Keratinocyte (primary cell): Measurements from ENCODE around the gene F10. TPM values are rescaled to one million over a fixed set of nuclear protein-coding genes. Genes with fewer than 3 reads are reported as not detected.

Experiments
- DNase-seq: peaks from one replicate; pipeline ENCODE4 v3.0.0-alpha.2; 2011; ENCODE audit warnings: low read depth, missing footprints, low spot score
- FAIRE-seq: peaks from 2 replicates; lab custom pipeline; 2011; peaks lifted over from hg19 to GRCh38; lab: Jason Lieb, UNC
- H2AFZ ChIP-seq: 2 replicates; pipeline ENCODE4 v1.6.0; 2012; ENCODE audit warnings: low read length, control low read depth, inconsistent platforms; ENCODE audit not compliant: control insufficient read depth
- H3K27ac ChIP-seq: 2 replicates; pipeline ENCODE4 v1.5.1; 2011; ENCODE audit warnings: low read length; ENCODE audit not compliant: control insufficient read depth, insufficient read depth
- H3K27me3 ChIP-seq: 3 replicates; pipeline ENCODE4 v1.6.0; 2011; ENCODE audit warnings: low read length; ENCODE audit not compliant: control insufficient read depth, insufficient read depth; ENCODE audit errors: extremely low read depth
- H3K36me3 ChIP-seq, 2 experiments: 2 replicates in 1 of 2; 3 replicates in 1 of 2; pipeline ENCODE4 v1.5.1; 2011; ENCODE audit warnings: low read length in 2 of 2, mild to moderate bottlenecking in 1 of 2; ENCODE audit not compliant: control insufficient read depth in 2 of 2, insufficient read depth in 2 of 2; ENCODE audit errors: extremely low read depth in 1 of 2
- H3K4me1 ChIP-seq: 3 replicates; pipeline ENCODE4 v1.5.1; 2011; ENCODE audit warnings: low read length; ENCODE audit not compliant: control insufficient read depth, insufficient read depth; ENCODE audit errors: extremely low read depth
- H3K4me2 ChIP-seq: 3 replicates; pipeline ENCODE4 v1.6.0; 2011; ENCODE audit warnings: low read depth, low read length; ENCODE audit not compliant: control insufficient read depth, insufficient read depth; ENCODE audit errors: extremely low read depth
- H3K4me3 ChIP-seq, 3 experiments: fragments of 200-600 bp in 1 of 3; sonication (generic) in 1 of 3; 2 replicates in 2 of 3; 3 replicates in 1 of 3; pipeline ENCODE4 v1.5.1; 2011 to 2016; ENCODE audit warnings: low read length in 3 of 3, mild to moderate bottlenecking in 3 of 3, control low read depth in 2 of 3, inconsistent platforms in 1 of 3, low read depth in 1 of 3, mixed read lengths in 1 of 3, mixed run types in 1 of 3, moderate library complexity in 1 of 3; ENCODE audit not compliant: control insufficient read depth in 2 of 3, insufficient read depth in 2 of 3; ENCODE audit errors: extremely low read depth in 1 of 3
- H3K79me2 ChIP-seq: 2 replicates; pipeline ENCODE4 v1.6.0; 2012; ENCODE audit warnings: low read length; ENCODE audit not compliant: control insufficient read depth, insufficient read depth
- H3K9ac ChIP-seq: 3 replicates; pipeline ENCODE4 v1.6.0; 2011; ENCODE audit warnings: low read length; ENCODE audit not compliant: control insufficient read depth, insufficient read depth; ENCODE audit errors: extremely low read depth
- H3K9me1 ChIP-seq: 3 replicates; pipeline ENCODE4 v1.6.0; 2011; ENCODE audit warnings: low read length; ENCODE audit not compliant: control insufficient read depth, insufficient read depth; ENCODE audit errors: extremely low read depth
- H3K9me3 ChIP-seq: 2 replicates; pipeline ENCODE4 v1.5.1; 2012; ENCODE audit warnings: low read depth, low read length; ENCODE audit not compliant: control insufficient read depth
- H4K20me1 ChIP-seq: 3 replicates; pipeline ENCODE4 v1.6.0; 2011; ENCODE audit warnings: low read length; ENCODE audit not compliant: control insufficient read depth, insufficient read depth; ENCODE audit errors: extremely low read depth
- EZH2 ChIP-seq: IDR thresholded peaks from one replicate; pipeline ENCODE4 v1.6.1; 2012; ENCODE audit warnings: inconsistent platforms, mild to moderate bottlenecking, low read length, moderate library complexity
- dilution Hi-C: fragments of 300-500 bp; cut with MboI; formaldehyde crosslinking; loops from one replicate; pipeline ENCODE4 v1.7.0; 2020; ENCODE audit warnings: low sequenced_read_pairs; ENCODE audit not compliant: extremely low pct_ligation_motif_present
- polyA plus RNA-seq, 5 experiments: library from polyadenylated mRNA; depleted of rRNA in 3 of 5; stranded (reverse) in 3 of 5; stranded (forward) in 1 of 5; unstranded in 1 of 5; fragments of >200 nt; gene quantifications; 1 replicate in 1 of 5; 2 replicates in 3 of 5; 3 replicates in 1 of 5; pipeline versions ENCODE4 v1.2.1 to v1.2.3, GENCODE V29; 2011 to 2012; ENCODE audit warnings: missing spikeins in 2 of 5, low read depth in 1 of 5, low replicate concordance in 1 of 5
- TF ChIP-seq, protein P1 (sequence below), 3 experiments: IDR thresholded peaks in 1 of 3; conservative IDR thresholded peaks in 1 of 3; optimal IDR thresholded peaks in 1 of 3; 2 replicates in 2 of 3; 3 replicates in 1 of 3; pipeline versions ENCODE3 to v1.5.1; 2011; ENCODE audit warnings: low read length in 3 of 3, mild to moderate bottlenecking in 3 of 3, moderate library complexity in 2 of 3, control low read depth in 1 of 3, inconsistent platforms in 1 of 3; ENCODE audit not compliant: insufficient read depth in 2 of 3; ENCODE audit errors: extremely low read depth in 1 of 3

F10 gene
- polyA plus RNA-seq, 1 donor (not counting 4 experiments of a cell fraction or from before 2014, with no cell fraction given): not detected

DNA sequence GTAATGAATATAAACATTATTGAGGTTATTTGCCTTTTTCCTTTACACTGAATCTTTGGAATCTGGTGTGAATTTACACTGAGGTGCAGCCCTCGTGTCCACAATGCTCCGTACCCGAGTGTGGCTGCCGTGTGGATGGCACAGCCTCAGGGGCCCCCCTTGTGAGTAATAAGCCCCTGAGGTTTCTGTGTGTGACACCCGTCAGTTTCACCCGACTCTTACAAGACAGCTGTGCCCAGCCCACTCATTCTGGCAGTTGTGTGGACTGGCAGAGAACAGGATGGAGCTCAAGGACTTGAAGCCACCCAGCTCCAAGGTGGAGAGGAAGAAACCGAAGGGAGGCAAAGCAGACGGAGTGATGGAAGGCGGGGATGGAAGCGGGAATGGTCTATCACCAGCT, 43.7 kb downstream of the F10 start:
- H3K4me2 ChIP-seq: no peak overlapping the region
- H3K27me3 ChIP-seq: peaks cover 8% of the 10 kb centered on the region
- H3K79me2 ChIP-seq: no peaks in the 10 kb centered on the region
- no peaks in the 10 kb centered on the region for H4K20me1 ChIP-seq
- H3K9me1 ChIP-seq: no peaks in the 10 kb centered on the region
- H3K9me3 ChIP-seq: no peaks in the 10 kb centered on the region
- FAIRE-seq: no peak
- TF ChIP-seq, protein P1, sequence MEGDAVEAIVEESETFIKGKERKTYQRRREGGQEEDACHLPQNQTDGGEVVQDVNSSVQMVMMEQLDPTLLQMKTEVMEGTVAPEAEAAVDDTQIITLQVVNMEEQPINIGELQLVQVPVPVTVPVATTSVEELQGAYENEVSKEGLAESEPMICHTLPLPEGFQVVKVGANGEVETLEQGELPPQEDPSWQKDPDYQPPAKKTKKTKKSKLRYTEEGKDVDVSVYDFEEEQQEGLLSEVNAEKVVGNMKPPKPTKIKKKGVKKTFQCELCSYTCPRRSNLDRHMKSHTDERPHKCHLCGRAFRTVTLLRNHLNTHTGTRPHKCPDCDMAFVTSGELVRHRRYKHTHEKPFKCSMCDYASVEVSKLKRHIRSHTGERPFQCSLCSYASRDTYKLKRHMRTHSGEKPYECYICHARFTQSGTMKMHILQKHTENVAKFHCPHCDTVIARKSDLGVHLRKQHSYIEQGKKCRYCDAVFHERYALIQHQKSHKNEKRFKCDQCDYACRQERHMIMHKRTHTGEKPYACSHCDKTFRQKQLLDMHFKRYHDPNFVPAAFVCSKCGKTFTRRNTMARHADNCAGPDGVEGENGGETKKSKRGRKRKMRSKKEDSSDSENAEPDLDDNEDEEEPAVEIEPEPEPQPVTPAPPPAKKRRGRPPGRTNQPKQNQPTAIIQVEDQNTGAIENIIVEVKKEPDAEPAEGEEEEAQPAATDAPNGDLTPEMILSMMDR (optimal IDR thresholded peaks at IDR 0.05 in 1 of 3, IDR thresholded peaks at IDR 0.05 in 1 of 3, conservative IDR thresholded peaks at IDR 0.05 in 1 of 3; ENCODE audit: extremely low read depth in 1 of 3, insufficient read depth in 2 of 3, low read length in 3 of 3): no peak
- TF ChIP-seq EZH2: no peak
- no peak overlapping the region for H3K27ac ChIP-seq
- no peak overlapping the region for H3K9ac ChIP-seq
- dilution Hi-C loops: no loop called here
- DNase-seq: no peak
- H3K4me3 ChIP-seq: no peak overlapping the region
- H3K4me1 ChIP-seq: no peaks in the 10 kb centered on the region
- H2AFZ ChIP-seq: no peak overlapping the region
- H3K36me3 ChIP-seq: peaks cover 0 to 7% of the 10 kb centered on the region in 2 experiments

DNA sequence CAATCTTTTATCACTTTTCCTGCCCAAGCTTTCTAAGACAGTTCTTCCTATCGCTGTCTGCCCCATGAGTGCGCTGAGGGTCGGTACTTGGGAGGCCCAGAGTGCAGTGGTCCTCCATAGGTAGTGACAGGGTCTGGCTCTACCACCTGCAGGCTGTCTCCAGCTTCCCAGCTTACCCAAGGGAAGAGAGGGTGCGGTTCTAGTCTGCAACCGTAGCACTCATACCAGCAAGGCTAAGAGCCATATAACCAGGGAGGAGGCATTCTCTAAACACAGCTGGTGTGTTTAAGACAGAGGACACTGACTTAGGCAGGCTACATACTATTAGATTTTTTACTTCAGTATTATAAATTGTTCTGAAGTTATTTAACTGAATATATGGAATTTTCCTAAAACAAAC, 44.1 kb downstream of the F10 start:
- H3K9me1 ChIP-seq: no peaks in the 10 kb centered on the region
- H3K9me3 ChIP-seq: no peaks in the 10 kb centered on the region
- no peaks in the 10 kb centered on the region for H3K79me2 ChIP-seq
- dilution Hi-C loops: no loop called here
- peaks cover 6% of the 10 kb centered on the region for H3K27me3 ChIP-seq
- H2AFZ ChIP-seq: no peak overlapping the region
- H3K4me1 ChIP-seq: no peaks in the 10 kb centered on the region
- H3K27ac ChIP-seq: no peak overlapping the region
- H3K4me3 ChIP-seq: no peak overlapping the region
- no peaks in the 10 kb centered on the region for H4K20me1 ChIP-seq
- H3K4me2 ChIP-seq: no peak overlapping the region
- DNase-seq (no peak), FAIRE-seq (no peak)
- peaks cover under 1 to 7% of the 10 kb centered on the region in 2 experiments for H3K36me3 ChIP-seq
- TF ChIP-seq, protein P1 (optimal IDR thresholded peaks at IDR 0.05 in 1 of 3, IDR thresholded peaks at IDR 0.05 in 1 of 3, conservative IDR thresholded peaks at IDR 0.05 in 1 of 3; ENCODE audit: extremely low read depth in 1 of 3, insufficient read depth in 2 of 3, low read length in 3 of 3): no peak
- TF ChIP-seq EZH2: no peak
- no peak overlapping the region for H3K9ac ChIP-seq
